Fibroblast of lung (primary cell): ENCODE data around the gene AKAP8. TPM values are rescaled to one million over a fixed set of nuclear protein-coding genes. Genes with fewer than 3 reads are reported as not detected.

ENCODE experiments used
- DNase-seq, 2 donors: peaks; one replicate each; pipeline versions ENCODE4 v3.0.0 to v3.0.0-alpha.2; 2010; ENCODE audit warnings: low read depth in 2 of 2
- H2AFZ ChIP-seq: 2 replicates; pipeline ENCODE4 v1.5.1; 2012; ENCODE audit warnings: low read length, control low read depth, inconsistent platforms
- H3K27ac ChIP-seq: 2 replicates; pipeline ENCODE4 v1.5.1; 2011; ENCODE audit warnings: low read length, control low read depth; ENCODE audit not compliant: insufficient read depth
- H3K27me3 ChIP-seq: 2 replicates; pipeline ENCODE4 v1.5.1; 2011; ENCODE audit warnings: mild to moderate bottlenecking, low read length; ENCODE audit not compliant: control insufficient read depth, insufficient read depth
- H3K36me3 ChIP-seq: 2 replicates; pipeline ENCODE4 v1.5.1; 2011; ENCODE audit warnings: low read length; ENCODE audit not compliant: control insufficient read depth, insufficient read depth
- H3K4me1 ChIP-seq: 2 replicates; pipeline ENCODE4 v1.5.1; 2011; ENCODE audit warnings: low read length; ENCODE audit not compliant: control insufficient read depth, insufficient read depth; ENCODE audit errors: extremely low read depth
- H3K4me2 ChIP-seq: 2 replicates; pipeline ENCODE4 v1.5.1; 2011; ENCODE audit warnings: low read length, control low read depth; ENCODE audit not compliant: insufficient read depth; ENCODE audit errors: extremely low read depth
- H3K4me3 ChIP-seq, 4 experiments: fragments of 200-600 bp in 1 of 4; sonication (generic) in 1 of 4; replicated peaks in 1 of 4; 2 replicates each; pipeline ENCODE4 v1.5.1; 2011 to 2016; ENCODE audit warnings: low read length in 4 of 4, low read depth in 3 of 4, mild to moderate bottlenecking in 3 of 4, control low read depth in 2 of 4, inconsistent platforms in 1 of 4, mixed read lengths in 1 of 4; ENCODE audit not compliant: insufficient read depth in 1 of 4; ENCODE audit errors: control extremely low read depth in 1 of 4
- H3K79me2 ChIP-seq: 2 replicates; pipeline ENCODE4 v1.5.1; 2012; ENCODE audit warnings: mild to moderate bottlenecking, low read length, inconsistent platforms; ENCODE audit not compliant: control insufficient read depth, insufficient read depth
- H3K9ac ChIP-seq: 2 replicates; pipeline ENCODE4 v1.5.1; 2011; ENCODE audit warnings: mild to moderate bottlenecking, low read length, control low read depth; ENCODE audit not compliant: insufficient read depth
- H3K9me3 ChIP-seq: 2 replicates; pipeline ENCODE4 v1.5.1; 2012; ENCODE audit warnings: low read depth, low read length; ENCODE audit not compliant: control insufficient read depth, insufficient read depth
- H4K20me1 ChIP-seq: 2 replicates; pipeline ENCODE4 v1.5.1; 2011; ENCODE audit warnings: low read length; ENCODE audit not compliant: control insufficient read depth, insufficient read depth; ENCODE audit errors: extremely low read depth
- CTCF ChIP-seq, 2 donors: IDR thresholded peaks in 1 of 2; conservative IDR thresholded peaks in 1 of 2; 1 replicate in 1 of 2; 2 replicates in 1 of 2; pipeline ENCODE4 v1.5.1; 2011 to 2012; ENCODE audit warnings: low read length in 2 of 2, control low read depth in 1 of 2, inconsistent platforms in 1 of 2, low read depth in 1 of 2, mild to moderate bottlenecking in 1 of 2
- EZH2 ChIP-seq: IDR thresholded peaks from 2 replicates; pipeline ENCODE4 v1.5.1; 2012; ENCODE audit warnings: low read length, control low read depth, mild to moderate bottlenecking; ENCODE audit errors: missing control alignments
- polyA plus RNA-seq, 2 donors: library from polyadenylated mRNA; depleted of rRNA in 1 of 2; stranded (reverse) in 1 of 2; unstranded in 1 of 2; fragments of >200 nt; gene quantifications; 2 replicates each; pipeline ENCODE4 v1.2.1, GENCODE V29; 2011 to 2012; ENCODE audit warnings: missing spikeins in 1 of 2
- total RNA-seq: library from RNA; depleted of rRNA; stranded (reverse); fragments of >200 nt; gene quantifications from 2 replicates; pipeline ENCODE4 v1.2.1, GENCODE V29; 2014

AKAP8 gene
- total and polyA plus RNA-seq, 2 donors (not counting 1 experiment from before 2014, with no cell fraction given) = 9.9 to 13.0 TPM

- Histone ChIP-seq H3K27me3 (no peaks in the 10 kb centered on the region), H2AFZ (no peak overlapping the region), H3K4me1 (peaks cover 2% of the 10 kb centered on the region), H3K27ac (no peak overlapping the region), H3K79me2 (peaks cover 50% of the 10 kb centered on the region), H3K9ac (no peak overlapping the region), H3K4me2 (no peak overlapping the region), H3K9me3 (no peaks in the 10 kb centered on the region), H3K36me3 (peaks cover 47% of the 10 kb centered on the region), H3K4me3 (no peak overlapping the region), H4K20me1 (no peaks in the 10 kb centered on the region)
- DNase-seq = no peak
- TF ChIP-seq EZH2 (no peak), CTCF (conservative IDR thresholded peaks at IDR 0.05 in 1 of 2, IDR thresholded peaks at IDR 0.05 in 1 of 2; ENCODE audit: low read depth in 1 of 2, low read length in 2 of 2) (no peak)
Observed at GRCh38 chr19:15401397-15401710, 21.8 kb upstream of the AKAP8 start.

- no peaks in the 10 kb centered on the region for H3K27me3 ChIP-seq
- peaks cover 45% of the 10 kb centered on the region for H3K79me2 ChIP-seq
- H3K4me3 ChIP-seq = no peak overlapping the region
- no peak overlapping the region for H2AFZ ChIP-seq
- TF ChIP-seq EZH2 = no peak
- no peak for TF ChIP-seq CTCF (conservative IDR thresholded peaks at IDR 0.05 in 1 of 2, IDR thresholded peaks at IDR 0.05 in 1 of 2; ENCODE audit: low read depth in 1 of 2, low read length in 2 of 2)
- no peak overlapping the region for H3K27ac ChIP-seq
- H3K36me3 ChIP-seq = peaks cover 50% of the 10 kb centered on the region
- DNase-seq = no peak
- no peak overlapping the region for H3K4me2 ChIP-seq
- H3K4me1 ChIP-seq = peaks cover 2% of the 10 kb centered on the region
- H3K9ac ChIP-seq = no peak overlapping the region
- H3K9me3 ChIP-seq = no peaks in the 10 kb centered on the region
- no peaks in the 10 kb centered on the region for H4K20me1 ChIP-seq
Observed at GRCh38 chr19:15400521-15401396, 21.2 kb upstream of the AKAP8 start.

- peaks cover 35% of the 10 kb centered on the region for H3K79me2 ChIP-seq
- H3K4me1 ChIP-seq = peaks cover 2% of the 10 kb centered on the region
- no peaks in the 10 kb centered on the region for H3K9me3 ChIP-seq
- H3K9ac ChIP-seq = no peak overlapping the region
- no peak overlapping the region for H3K4me3 ChIP-seq
- no peaks in the 10 kb centered on the region for H4K20me1 ChIP-seq
- no peak overlapping the region for H3K4me2 ChIP-seq
- no peak for DNase-seq
- TF ChIP-seq CTCF (conservative IDR thresholded peaks at IDR 0.05 in 1 of 2, IDR thresholded peaks at IDR 0.05 in 1 of 2; ENCODE audit: low read depth in 1 of 2, low read length in 2 of 2) (no peak), EZH2 (no peak)
- H2AFZ ChIP-seq = no peak overlapping the region
- peaks cover 50% of the 10 kb centered on the region for H3K36me3 ChIP-seq
- H3K27me3 ChIP-seq = no peaks in the 10 kb centered on the region
- H3K27ac ChIP-seq = no peak overlapping the region
Observed at GRCh38 chr19:15399635-15400034, 20.0 kb upstream of the AKAP8 start.
